PFSK-1 (cell line): Measurements from ENCODE around the gene FCRL5.

Experiments used
- FOXP2 ChIP-seq: optimal IDR thresholded peaks from 2 replicates; pipeline ENCODE3; 2011; ENCODE audit warnings: borderline replicate concordance, control low read depth, inconsistent platforms; ENCODE audit not compliant: insufficient read depth; ENCODE audit errors: extremely low read length, extremely low read depth
- POLR2AphosphoS5 ChIP-seq: IDR thresholded peaks from 2 replicates; pipeline ENCODE4 v1.6.1; 2012; ENCODE audit warnings: low read depth, mild to moderate bottlenecking, control low read depth, low read length, moderate library complexity
- SIN3A ChIP-seq: IDR thresholded peaks from 2 replicates; pipeline ENCODE4 v1.6.1; 2012; ENCODE audit warnings: mild to moderate bottlenecking, low read length, moderate library complexity, borderline replicate concordance; ENCODE audit not compliant: insufficient read depth
- TAF1 ChIP-seq: IDR thresholded peaks from 2 replicates; pipeline ENCODE4 v1.6.1; 2012; ENCODE audit warnings: low read length, control low read depth, borderline replicate concordance; ENCODE audit not compliant: insufficient read depth
- TF ChIP-seq, protein P1 (sequence below), 2 experiments: IDR thresholded peaks; 2 replicates each; pipeline versions ENCODE4 v1.6.1 to v1.8.0; 2011 to 2012; ENCODE audit warnings: low read depth in 2 of 2, low read length in 2 of 2, control low read depth in 1 of 2, inconsistent platforms in 1 of 2, mild to moderate bottlenecking in 1 of 2, moderate library complexity in 1 of 2; ENCODE audit not compliant: insufficient read depth in 1 of 2

The FCRL5 gene

GRCh38 chr1:157595356-157595755 lies 43.0 kb upstream of the FCRL5 start:
- no peak for TF ChIP-seq FOXP2
- TF ChIP-seq POLR2AphosphoS5 = no peak
- no peak for TF ChIP-seq SIN3A
- TF ChIP-seq, protein P1, sequence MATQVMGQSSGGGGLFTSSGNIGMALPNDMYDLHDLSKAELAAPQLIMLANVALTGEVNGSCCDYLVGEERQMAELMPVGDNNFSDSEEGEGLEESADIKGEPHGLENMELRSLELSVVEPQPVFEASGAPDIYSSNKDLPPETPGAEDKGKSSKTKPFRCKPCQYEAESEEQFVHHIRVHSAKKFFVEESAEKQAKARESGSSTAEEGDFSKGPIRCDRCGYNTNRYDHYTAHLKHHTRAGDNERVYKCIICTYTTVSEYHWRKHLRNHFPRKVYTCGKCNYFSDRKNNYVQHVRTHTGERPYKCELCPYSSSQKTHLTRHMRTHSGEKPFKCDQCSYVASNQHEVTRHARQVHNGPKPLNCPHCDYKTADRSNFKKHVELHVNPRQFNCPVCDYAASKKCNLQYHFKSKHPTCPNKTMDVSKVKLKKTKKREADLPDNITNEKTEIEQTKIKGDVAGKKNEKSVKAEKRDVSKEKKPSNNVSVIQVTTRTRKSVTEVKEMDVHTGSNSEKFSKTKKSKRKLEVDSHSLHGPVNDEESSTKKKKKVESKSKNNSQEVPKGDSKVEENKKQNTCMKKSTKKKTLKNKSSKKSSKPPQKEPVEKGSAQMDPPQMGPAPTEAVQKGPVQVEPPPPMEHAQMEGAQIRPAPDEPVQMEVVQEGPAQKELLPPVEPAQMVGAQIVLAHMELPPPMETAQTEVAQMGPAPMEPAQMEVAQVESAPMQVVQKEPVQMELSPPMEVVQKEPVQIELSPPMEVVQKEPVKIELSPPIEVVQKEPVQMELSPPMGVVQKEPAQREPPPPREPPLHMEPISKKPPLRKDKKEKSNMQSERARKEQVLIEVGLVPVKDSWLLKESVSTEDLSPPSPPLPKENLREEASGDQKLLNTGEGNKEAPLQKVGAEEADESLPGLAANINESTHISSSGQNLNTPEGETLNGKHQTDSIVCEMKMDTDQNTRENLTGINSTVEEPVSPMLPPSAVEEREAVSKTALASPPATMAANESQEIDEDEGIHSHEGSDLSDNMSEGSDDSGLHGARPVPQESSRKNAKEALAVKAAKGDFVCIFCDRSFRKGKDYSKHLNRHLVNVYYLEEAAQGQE (IDR thresholded peaks at IDR 0.05; ENCODE audit: insufficient read depth in 1 of 2, low read depth in 2 of 2, low read length in 2 of 2) = no peak
- TF ChIP-seq TAF1 = no peak

DNA sequence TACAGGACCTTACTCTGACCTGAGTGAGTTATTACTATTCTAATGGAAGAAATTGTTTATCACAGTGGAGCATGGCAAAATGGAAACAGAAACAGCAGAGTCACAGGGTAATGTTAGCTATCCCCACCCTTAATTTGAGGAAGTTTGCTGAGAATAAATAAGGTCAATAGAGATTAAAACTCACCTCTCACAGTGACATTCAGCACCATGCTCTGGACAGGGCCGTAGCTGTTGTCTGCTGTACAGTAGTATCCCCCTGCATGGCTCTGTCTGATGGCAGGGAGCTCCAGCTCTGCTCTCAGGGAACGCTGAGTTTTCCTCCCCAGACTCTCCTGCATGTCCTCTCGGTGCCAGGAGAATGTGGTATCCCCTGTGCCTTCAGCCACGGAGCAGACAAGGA lies 33.7 kb upstream of the FCRL5 start:
- no peak for TF ChIP-seq POLR2AphosphoS5
- no peak for TF ChIP-seq TAF1
- TF ChIP-seq FOXP2 = no peak
- no peak for TF ChIP-seq SIN3A
- TF ChIP-seq, protein P1 (IDR thresholded peaks at IDR 0.05; ENCODE audit: insufficient read depth in 1 of 2, low read depth in 2 of 2, low read length in 2 of 2) = peak in 1 of 2 experiments; percentile 80; a peak in 2 of 4 replicates

DNA sequence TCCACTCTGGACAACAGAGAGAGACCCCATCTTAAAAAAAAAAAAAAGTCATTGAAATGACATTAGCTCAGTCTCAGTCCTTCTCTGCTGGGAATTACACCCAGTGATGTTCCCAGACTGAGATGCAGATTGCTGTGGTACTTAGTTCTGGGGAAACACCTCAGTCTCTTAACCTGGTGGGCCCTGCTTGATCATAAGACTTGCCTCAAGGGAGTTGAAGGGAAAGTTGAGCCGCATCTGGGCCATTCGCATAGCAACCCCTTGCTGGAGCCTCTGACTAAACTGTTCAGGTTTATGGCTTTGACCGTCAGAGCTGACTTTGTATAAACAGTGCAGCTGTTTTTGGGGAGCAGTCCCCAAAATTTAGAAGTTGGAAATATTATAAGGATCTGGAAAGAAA lies 32.2 kb upstream of the FCRL5 start:
- TF ChIP-seq TAF1 (no peak), FOXP2 (no peak), POLR2AphosphoS5 (no peak), SIN3A (no peak)
- TF ChIP-seq, protein P1 (IDR thresholded peaks at IDR 0.05; ENCODE audit: insufficient read depth in 1 of 2, low read depth in 2 of 2, low read length in 2 of 2) = no peak

DNA sequence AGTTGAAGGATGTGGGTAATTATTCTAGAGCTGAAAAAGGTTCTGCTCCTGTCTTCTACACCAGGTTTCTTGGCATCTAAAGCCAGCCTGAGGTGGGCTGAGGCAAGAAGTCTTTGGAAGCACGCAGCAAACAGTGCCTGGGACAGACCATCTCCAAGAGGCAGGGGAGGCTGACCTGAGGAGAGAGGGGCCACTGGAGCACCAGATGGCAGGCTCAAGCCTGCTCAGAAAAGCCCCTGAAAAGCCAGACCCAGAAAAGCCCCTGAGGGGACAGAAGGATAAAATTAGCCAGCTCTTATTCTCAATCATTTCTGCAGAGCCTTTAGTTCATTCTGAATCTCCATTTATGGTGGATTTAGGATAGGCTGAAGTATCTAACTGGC lies 28.5 kb upstream of the FCRL5 start:
- no peak for TF ChIP-seq TAF1
- TF ChIP-seq SIN3A = no peak
- no peak for TF ChIP-seq POLR2AphosphoS5
- TF ChIP-seq, protein P1 (IDR thresholded peaks at IDR 0.05; ENCODE audit: insufficient read depth in 1 of 2, low read depth in 2 of 2, low read length in 2 of 2) = no peak
- TF ChIP-seq FOXP2 = no peak

DNA sequence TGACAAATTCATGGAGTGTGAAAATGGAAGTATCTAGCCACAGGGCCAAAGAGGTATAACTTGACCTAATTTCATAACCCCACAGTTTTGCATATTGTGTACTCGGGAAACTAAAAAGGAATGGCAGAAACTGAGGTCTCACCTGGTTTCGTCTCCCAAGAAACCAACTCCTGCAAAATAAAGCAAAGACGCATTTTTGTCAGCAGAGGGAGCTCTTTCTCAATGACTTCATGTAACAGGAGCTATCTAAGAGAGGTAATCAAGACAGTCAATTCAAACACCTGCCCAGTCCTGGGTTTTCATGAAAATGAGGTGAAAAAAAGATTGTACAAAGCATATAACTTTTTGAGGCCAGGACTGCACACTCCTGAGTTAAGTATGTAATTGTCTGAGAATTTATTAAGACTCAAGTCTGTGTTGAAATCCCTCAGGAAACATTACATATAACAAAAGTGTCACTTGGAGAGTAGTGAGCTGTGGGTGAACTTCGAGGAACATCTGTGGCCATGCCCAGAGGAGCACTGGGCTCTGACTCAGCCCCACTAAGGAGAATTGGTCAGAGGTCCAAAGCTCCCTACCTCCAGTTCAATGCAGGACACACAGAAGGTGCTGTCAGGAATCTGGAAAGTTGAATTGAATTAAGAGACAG lies 28.0 kb upstream of the FCRL5 start:
- no peak for TF ChIP-seq FOXP2
- TF ChIP-seq SIN3A = no peak
- TF ChIP-seq, protein P1 (IDR thresholded peaks at IDR 0.05; ENCODE audit: insufficient read depth in 1 of 2, low read depth in 2 of 2, low read length in 2 of 2) = no peak
- no peak for TF ChIP-seq TAF1
- TF ChIP-seq POLR2AphosphoS5 = no peak
